Activated naive CD4-positive, alpha-beta T cell (primary cell): Measurements from ENCODE around the gene PDE6A.

Experiments
- DNase-seq, 4 experiments: peaks; one replicate each; lab custom pipeline; 2025; lab: John Stamatoyannopoulos, UW

Gene PDE6A

DNA sequence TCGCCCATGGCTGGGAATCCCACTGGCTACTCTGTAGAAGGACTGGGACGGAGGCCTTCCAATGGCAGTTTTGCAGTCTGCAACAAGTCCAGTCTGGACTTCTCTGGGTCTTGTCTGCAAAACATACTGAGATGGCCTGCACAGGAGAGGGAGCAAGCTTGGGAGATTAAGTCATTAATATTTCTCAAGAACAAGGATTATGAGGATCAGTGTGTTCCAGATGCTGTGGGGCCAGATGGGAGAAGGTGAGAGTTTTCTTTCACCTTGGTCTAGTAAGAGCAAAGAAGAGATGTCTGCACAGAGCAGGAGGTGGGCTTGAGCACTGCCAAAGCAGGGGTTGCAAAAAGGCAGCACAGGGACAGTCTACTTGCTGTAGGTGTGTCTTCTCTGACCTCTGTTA is at the start of gene PDE6A:
Gene PDE6A, minus strand, starts transcription at position 128 of the 400 bp plus-strand sequence. Its CDS starts 120 bp downstream, at position 8.
- DNase-seq, result no peak

DNA sequence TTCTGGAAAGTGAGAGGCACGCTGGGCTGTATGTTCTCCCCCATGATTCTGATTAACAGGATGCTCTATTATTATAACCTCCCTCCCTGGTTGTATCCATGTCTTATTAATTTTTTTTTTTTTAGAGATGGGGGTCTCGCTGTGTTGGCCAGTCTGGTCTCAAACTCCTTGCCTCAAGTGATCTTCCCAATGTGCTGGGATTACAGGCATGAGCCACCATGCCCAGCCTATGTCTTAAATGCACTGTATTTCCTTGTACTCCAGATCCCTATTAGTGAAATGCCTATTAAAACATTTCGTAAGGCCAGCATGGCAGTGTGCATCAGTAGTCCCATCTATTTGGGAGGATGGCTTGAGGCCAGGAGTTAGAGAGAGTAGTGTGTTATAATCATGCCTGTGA is 48.9 kb upstream of the PDE6A start:
- no peak for DNase-seq

DNA sequence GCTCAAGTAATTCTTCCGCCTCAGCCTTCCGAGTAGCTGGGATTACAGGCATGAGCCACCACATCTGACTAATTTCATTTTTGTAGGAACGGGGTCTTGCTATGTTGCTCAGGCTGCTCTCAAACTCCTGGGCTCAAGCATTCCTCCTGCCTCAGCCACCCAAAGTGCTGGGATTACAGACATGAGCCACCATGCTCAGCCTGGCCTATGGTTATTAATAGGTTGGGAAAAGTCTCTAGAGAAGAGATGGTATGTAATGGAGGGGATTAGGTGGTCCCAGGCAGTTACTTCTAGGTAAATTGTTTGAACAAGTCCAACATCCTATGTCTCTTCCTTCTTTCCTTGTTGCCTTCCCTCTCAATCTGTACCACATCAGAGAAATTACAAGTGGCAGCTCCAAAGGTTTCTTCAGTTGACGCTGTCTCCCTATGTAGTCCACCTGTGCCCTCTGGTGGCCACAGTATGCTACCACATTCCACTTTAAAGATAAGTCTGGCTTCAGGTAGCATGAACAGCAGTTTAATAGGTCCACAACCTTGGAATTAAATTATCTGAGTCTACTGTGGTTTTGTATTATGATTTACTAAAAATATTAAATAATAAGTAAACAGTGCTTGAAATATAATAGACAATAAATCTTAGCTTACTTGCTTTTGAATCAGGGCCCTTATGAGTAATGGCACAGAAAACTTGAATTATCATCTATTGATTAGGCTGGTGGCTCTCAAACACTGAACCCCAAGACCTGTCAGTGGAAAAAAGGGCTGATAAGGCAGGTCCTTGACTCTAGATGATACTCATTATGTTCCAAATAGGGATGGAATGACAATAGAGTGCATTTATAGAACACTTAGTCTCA is 46.2 kb upstream of the PDE6A start:
- DNase-seq, result peak in 2 of 4 experiments; percentile 16 to 48

DNA sequence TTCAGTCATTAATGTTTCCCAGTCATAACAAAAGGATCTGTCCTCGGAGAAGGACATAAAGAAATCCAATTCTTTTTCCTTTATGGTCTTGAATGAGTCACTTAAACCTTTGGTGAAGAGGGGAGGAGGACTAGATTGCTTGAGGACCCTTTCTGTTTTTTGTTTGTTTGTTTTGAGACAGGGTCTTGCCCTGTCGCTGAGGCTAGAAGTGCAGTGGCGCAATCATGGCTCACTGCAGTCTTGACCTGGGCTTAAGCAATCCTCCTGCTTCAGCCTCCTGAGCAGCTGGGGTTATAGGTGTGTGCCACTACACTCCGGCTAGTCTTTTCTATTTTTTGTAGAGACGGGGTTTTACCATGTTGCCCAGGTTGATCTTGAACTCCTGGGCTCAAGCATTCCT is 43.5 kb upstream of the PDE6A start:
- no peak for DNase-seq

DNA sequence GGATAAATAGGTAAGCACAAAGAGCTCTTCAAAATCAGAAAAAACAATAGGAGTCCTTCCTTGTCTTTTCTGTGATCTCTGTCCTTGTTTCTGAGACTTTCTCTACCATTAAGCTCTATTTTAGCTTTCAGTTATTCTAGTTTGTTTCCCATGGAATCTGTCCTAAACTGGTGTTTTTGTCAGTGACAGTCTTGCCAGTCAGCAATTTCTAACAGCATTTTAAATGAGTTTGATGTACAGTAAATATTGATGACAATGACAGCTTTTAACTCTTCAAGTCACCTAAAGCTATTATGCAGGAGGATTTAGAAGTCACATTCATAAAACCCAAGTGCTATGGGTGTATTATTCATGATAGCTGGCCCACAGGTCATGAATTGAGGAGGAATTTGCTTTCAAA is 37.9 kb upstream of the PDE6A start:
- DNase-seq, result no peak

DNA sequence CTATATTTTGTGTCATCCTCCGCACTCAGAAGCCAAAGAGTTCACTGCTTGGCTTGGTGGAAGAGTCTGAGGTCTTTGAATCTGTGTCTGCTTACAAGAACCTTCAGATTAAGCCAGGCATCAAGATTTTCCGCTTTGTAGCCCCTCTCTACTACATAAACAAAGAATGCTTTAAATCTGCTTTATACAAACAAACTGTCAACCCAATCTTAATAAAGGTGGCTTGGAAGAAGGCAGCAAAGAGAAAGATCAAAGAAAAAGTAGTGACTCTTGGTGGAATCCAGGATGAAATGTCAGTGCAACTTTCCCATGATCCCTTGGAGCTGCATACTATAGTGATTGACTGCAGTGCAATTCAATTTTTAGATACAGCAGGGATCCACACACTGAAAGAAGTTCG is 36.6 kb upstream of the PDE6A start:
- no peak for DNase-seq

DNA sequence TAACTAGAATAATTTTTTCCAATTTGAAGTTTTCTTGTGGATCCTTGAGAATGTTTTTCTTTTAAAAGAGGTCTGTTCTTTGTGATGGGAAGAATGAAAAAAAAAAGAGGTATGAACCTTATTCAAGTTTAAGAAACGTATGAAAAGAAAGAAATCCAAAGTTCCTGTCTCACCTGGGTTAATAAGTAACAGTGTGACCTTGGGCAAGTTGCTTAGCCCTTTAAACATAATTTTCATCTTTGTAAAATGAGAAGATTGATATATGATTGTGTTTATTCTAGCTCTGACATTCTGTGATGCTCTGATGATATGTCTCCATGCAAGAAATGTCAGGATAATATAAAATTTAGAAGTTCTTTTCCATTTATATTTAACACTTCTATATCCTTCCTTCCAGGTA is 35.3 kb upstream of the PDE6A start:
- DNase-seq, result no peak

DNA sequence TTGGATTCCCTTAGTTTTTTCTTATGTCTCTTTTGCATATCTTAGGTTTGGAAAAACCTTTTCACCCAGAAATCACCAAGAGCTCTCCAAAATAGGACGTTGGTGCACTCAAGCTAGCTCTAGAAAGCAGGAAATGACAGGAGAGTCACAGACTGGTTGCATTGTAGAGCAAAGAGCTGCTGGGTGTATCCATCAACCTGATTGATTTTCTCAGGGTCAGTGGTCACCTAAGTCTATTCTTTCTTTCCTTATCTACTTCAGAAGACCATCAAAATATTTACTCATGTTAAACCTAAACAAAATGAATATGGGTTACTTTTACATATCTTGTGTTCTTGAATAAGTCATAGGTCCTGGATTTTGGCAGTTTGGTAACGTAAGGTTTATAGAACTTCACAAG is 30.8 kb upstream of the PDE6A start:
- no peak for DNase-seq

DNA sequence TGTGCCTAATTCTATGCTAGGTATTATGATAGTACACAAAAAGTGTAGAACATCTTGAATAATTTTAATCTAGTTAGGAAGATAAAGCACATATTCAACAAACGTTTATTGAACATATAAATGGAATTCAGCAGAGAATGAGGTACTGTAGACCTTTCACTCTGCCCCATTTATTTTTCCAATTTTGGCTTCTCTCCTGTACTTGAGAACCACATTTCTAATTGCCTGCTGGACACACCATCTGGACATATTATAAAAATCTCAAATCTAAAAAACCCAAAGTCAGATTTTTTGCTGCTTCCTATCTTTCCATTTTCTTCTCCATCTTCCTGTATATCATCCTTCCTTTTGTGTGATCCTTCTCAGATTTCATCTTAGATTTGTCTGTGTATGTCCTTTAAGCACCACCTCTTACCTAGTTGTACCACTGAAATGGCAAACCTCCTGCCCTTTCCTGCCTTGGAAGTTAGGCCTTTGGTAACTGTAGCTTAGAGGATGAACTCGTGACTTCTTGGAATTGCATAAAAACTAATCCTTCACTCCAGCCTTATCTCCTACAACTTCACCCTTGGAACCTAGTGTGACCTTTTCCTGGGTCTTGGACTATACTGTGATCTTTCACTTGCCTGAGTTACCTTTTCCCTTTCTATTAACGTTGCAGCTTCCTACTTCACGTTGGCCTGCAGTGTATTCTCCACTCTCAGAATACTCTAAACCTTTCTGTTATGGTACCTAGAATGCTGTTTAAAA is 24.8 kb upstream of the PDE6A start:
- no peak for DNase-seq

DNA sequence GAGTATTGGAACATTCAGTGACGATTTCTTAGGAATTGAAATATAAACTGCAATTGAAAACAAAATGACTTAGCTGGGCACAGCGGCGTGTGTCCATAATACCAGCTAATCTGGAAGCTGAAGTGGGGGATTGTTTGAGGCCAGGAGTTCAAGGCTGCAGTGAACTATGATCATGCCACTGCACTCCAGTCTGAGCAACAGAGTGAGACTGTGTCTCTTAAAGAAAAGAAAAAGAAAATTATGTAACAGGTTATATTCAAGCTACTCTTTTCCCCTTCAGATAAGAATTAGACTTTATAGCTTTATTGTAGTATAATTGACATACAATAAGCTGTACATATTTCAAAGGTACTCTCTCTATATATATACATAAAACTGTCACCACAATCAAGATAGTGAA is 22.4 kb upstream of the PDE6A start:
- no peak for DNase-seq

DNA sequence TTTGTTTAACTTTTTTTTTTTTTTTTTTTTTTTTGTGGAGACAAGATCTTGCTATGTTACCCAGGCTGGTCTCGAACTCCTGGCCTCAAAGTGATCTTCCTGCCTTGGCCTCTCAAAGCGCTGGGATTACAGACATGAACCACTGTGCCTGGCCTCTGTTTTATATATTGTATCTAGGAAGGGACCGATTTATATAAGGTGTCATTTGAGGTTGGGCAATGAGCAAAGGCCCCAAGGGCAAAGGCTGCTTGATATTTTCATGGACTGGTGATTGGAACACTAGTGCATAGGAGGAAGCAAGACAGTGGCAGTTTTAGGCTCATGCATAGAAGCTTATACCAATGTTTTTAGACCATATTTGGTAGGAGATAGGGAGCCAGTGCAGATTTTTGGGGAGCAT is 19.1 kb upstream of the PDE6A start:
- DNase-seq, result no peak

DNA sequence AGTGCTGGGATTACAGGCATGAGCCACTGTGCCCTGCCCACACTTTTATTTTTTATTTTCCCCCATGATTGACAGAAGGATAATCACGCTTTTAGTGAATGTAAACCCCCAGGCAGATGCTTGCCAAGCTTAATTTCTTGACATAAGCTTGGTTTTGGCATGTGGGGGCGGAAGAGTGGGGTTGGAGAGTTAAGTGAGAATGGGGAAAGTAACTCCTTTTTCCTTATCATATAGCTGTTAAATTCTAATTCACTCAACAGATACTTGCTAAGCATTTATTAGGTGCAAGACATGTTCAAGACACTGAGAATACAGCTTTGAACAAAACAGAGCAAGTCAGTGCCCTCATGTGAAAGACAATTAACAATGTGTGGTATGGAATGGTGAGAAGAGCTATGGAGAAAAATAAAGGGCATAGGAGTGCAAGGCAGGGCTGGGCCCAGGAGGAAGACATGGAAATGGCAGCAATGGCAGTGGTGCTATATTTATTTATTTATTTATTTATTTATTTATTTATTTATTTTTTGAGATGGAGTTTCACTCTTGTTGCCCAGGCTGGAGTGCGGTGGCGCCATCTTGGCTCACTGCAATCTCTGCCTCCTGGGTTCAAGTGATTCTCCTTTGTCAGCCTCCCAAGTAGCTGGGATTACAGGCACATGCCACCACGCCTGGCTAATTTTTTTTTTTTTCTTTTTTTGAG is 18.2 kb upstream of the PDE6A start:
- DNase-seq, result no peak

DNA sequence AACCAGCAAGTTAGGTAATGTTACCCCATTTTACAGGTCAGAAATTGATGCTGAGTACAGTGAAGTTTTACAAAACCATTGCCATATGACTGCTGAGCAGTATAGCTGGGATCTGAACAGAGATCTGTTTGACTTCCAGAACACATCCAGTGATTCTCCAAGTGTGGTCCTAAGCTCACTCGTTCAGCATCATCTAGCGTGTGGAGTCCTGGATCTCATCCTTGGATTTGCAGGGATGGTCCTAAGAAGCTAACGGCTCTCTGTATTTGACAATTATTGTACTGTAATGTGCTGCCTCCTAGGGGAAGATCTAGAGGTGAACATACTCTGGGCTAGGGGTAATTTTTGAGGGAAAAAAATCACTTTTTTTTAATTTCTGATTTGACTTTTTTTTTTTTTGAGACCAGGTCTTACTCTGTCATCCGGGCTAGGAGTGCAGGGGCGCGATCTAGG is 17.4 kb upstream of the PDE6A start:
- no peak for DNase-seq

DNA sequence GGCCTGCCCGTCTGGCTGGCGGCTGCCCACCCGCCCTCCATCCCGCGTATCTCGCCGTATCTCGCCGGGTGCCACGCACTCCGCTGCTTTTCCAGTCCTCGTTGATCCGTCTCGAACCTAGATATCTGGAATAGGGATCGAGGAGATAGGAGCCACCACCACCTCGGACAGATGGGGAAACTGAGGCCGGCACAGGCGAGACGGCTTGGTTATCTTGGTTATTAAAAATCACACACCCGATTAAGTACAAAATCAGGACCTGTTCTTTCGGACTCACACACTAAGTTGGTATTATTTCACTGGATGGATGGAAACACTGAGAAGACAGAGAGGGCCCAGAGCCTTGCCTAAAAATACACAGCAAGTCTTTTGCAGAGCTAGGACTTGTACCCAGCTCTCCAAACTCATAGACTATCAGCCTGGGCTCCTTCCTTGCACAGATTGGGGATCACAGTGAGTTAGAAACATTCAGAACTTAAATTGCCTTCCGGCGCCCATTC is 16.6 kb upstream of the PDE6A start:
- DNase-seq, result no peak

DNA sequence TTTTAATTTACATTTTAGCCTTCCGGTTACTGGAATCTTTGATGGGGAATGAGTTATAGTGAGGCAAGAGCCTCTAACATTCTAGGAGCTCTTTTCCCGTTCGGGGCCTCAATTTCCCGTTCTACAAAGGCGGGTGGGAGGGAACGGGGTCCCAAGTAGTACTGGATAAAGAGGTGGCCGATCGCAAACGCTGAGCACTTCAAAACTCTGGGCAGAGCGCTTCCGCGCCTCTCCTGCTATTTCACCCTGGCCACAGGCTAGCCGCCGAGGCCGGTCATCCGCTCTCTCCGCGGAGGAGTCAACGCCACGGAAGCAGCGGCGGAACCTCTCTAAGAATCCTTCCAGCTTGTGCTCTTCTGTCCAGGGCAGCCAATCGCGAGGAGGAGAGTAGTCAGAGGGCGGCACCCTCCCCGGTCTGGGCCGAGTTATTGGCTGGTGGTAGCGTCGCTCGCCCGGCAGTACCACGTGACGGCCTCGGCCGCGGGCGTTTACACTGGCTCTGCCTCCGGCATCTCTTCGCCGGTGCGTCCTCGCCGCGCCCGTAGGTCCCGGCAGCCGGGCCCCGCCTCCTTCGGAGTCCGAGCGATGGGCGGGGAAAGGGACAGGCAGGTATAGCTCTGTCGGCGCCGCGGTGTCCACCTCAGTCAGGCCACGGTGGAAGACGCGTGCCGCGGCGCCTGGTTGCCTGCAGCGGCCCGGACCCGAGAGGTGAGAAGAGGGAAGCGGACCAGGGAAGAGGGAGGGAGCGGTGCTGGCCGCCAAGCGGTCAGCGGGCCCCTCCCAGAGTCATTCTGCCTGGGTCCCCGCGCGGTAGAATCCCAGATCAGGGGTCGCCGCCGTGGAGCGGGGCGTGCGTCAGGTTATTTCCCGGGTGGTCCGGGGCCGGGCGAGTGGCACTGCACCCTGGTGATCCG is 15.9 kb upstream of the PDE6A start, which contains the start of gene SLC26A2:
Gene SLC26A2, plus strand, starts transcription at position 487 of the 914 bp plus-strand sequence. CDS start 16,895 bp downstream, outside the sequence.
- peak; percentile 74 to 87 (median 77) for DNase-seq

DNA sequence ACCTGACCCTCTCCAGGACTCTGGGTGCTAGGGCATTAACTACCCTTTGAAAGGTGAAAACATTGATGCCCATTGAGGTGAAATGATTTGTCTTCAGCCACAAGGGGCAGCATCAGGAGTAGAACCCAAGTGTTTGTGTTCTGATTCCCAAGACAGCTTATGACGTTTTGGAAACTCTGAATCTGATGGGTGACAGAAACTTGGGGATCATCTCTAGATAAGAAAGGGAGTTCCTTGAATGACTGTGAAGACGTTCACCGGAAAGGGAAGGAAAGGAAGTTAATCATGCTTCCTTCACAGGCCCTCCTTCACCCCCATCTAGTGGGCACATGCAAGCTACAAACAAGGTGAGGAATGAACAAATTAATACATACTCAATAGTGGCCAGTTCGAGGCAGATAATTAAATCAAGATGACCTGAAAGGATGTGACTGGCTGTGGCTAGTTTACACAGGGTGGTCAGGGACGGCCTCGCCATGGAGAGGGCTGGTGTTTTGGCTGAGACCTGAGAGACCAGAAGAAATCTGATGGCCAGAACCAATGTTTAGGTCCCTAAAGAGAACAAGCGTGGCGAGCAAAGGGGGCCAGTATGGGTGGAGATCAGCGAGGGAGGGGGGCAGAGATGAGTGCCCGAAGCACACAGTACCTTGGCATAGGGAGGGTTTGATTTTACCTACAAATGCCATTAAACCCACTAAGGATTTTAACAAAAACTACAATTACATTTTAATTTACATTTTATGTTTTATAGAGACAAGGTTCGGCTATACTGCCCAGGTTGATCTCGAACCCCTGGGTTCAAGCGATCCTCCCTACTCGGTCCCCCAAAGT is 15.0 kb upstream of the PDE6A start:
- no peak for DNase-seq

DNA sequence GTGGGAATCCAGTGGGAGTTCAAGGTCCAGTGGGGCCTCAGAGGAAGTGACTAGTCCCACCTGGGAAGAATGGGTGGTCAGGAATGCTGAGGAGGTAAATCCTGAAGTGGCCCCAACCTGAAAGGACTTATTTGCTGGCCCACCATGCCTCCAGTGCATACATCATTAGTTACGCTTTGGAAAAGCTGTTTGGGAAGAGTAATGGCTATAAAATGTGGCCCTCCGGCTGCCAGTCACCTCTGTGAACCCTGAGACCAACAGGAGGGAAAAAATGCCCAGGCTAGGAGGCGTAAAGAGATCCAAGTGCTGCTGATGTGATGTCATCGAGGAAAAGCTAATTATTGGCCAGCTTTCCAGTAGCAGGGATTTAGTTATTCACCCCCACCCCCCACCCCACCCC is 13.3 kb upstream of the PDE6A start:
- no peak for DNase-seq

DNA sequence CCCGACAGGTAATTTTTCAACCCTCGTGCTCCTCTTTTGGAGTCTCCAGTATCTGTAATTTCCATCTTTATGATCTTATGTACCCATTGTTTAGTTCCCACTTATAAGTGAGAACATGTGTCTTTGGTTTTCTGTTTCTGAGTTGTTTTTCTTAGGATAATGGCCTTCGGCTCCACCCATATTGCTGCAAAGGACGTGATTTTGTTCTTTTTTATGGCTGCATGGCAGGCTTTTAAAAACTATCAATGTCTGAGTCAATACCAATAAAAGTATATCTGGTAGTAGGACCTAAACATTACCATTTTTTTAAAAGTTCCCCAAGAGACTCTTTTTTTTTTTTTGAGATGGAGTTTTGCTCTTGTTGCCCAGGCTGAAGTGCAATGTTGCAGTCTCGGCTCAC is 12.1 kb upstream of the PDE6A start:
- DNase-seq, result no peak

DNA sequence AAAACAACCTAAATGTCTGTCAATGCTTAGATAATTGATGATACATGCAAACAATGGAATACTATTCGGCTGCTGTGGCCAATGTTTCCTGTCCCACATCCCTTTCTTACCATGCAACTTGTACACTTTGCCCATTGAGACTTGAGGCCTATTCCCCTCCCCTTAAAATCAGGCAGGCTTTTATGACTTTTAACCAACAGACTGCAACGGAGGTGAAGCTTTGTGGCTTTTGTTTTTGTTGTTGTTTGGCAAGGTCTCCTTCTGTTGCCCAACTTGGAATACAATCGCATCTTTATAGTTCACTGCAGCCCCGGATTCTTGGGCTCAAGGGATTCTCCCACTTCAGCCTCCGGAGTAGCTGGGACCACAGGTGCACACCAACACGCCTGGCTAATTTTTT is 10.2 kb upstream of the PDE6A start:
- DNase-seq, result no peak

DNA sequence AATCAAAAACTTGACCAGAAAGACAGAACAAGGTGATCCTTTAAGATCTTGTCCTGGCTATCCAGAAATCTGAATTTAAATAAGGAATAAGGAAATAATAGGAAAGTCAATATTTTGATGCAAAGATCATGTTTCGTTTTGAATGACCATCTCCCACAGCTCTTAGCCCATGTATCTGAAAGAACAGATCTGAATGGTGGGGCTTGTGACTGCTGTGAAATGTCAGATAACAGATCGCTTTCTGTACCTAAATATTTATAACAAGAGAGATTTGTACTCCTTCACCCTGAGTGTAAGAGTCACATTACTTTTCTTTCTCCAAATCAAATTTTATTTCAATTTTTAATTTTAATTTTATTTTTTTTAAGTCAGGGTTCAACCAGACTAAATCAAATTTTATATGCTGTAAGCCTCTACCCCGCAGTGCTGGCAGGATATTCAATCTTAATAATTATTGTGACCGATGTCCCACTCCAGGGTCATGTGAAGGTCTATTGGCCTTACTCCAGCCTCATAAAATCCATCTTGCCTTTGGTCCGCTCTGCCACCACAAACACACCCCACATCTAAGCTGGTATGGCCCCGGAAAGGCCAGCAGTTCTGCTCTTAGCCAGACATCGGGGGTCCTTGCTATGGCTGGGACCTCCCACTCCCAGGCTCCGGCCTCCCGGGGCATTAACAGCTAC is 9.0 kb upstream of the PDE6A start:
- DNase-seq, result no peak
